HG03457 (cell line): Measurements from ENCODE around the gene JAG2.

ENCODE experiments used
- ATAC-seq: cut with Tn5 transposase; IDR thresholded peaks from one replicate; pipeline ENCODE4 v1.9.1; 2021; ENCODE audit warnings: moderate number of reproducible peaks; ENCODE audit not compliant: unreplicated experiment

JAG2 gene

GRCh38 chr14:105168496-105168978, at the start of gene JAG2:
JAG2 (minus strand) TSS chr14:105168776; CDS start chr14:105168420, 356 bp downstream.
- no peak for ATAC-seq

- no peak for ATAC-seq
Measured at GRCh38 chr14:105217774-105218173, 49.2 kb upstream of the JAG2 start.

GRCh38 chr14:105216490-105217247, 48.1 kb upstream of the JAG2 start:
- no peak for ATAC-seq

GRCh38 chr14:105215602-105216001, 47.0 kb upstream of the JAG2 start:
- ATAC-seq, result no peak

GRCh38 chr14:105214324-105214915, 45.8 kb upstream of the JAG2 start:
- no peak for ATAC-seq

- no peak for ATAC-seq
Measured at GRCh38 chr14:105213361-105213760, 44.8 kb upstream of the JAG2 start.

- no peak for ATAC-seq
Measured at GRCh38 chr14:105212541-105213300, 44.1 kb upstream of the JAG2 start.

GRCh38 chr14:105211758-105212089, 43.1 kb upstream of the JAG2 start:
- no peak for ATAC-seq

GRCh38 chr14:105211086-105211757, 42.6 kb upstream of the JAG2 start:
- ATAC-seq, result no peak

GRCh38 chr14:105210266-105211025, 41.9 kb upstream of the JAG2 start:
- no peak for ATAC-seq

- ATAC-seq, result no peak
Measured at GRCh38 chr14:105209646-105210045, 41.1 kb upstream of the JAG2 start.

GRCh38 chr14:105209091-105209490, 40.5 kb upstream of the JAG2 start:
- no peak for ATAC-seq

GRCh38 chr14:105208738-105209075, 40.1 kb upstream of the JAG2 start:
- ATAC-seq, result no peak

- ATAC-seq, result no peak
Measured at GRCh38 chr14:105207996-105208737, 39.6 kb upstream of the JAG2 start.

- ATAC-seq, result no peak
Measured at GRCh38 chr14:105207460-105207901, 38.9 kb upstream of the JAG2 start.

- no peak for ATAC-seq
Measured at GRCh38 chr14:105206873-105207272, 38.3 kb upstream of the JAG2 start.

- ATAC-seq, result no peak
Measured at GRCh38 chr14:105205673-105206208, 37.2 kb upstream of the JAG2 start.

- no peak for ATAC-seq
Measured at GRCh38 chr14:105204931-105205672, 36.5 kb upstream of the JAG2 start.
